Activated CD4-positive, alpha-beta T cell treated with anti-CD3 and anti-CD28 coated beads, Interleukin-10, Interleukin-2, amounts not matched to agents 100 ng/mL and 50 ng/mL, durations not matched to agents 16 hours and 8 hours (primary cell): ENCODE data around the gene ARHGAP26.
"Not testable (repeated sequence)": the region's sequence is repeated elsewhere in the genome, so short reads cannot be mapped to it uniquely, and the experiment has no call there.

Source experiments
- DNase-seq: peaks from one replicate; pipeline ENCODE4 v3.0.0-alpha.2; 2020

ARHGAP26 gene

DNA sequence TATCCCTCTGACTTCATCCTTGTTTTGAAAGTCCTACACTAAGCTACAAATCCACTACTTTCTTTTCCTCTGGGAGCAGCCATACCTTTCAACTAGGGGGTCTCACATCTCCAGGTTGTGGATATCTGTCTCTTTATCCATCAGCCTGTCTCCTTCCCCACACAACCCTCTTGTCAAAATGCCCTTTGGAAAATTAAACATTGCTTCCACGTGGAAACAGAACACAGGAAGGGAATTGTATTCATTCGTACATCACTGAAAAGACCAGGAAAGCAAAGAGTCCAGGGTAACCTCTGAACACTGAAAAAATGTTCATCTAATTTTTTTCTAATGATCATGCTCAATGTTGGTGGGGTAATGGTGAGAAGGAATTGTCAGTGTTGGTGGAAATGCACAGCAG, 429.7 kb downstream of the ARHGAP26 start:
- no peak for DNase-seq

DNA sequence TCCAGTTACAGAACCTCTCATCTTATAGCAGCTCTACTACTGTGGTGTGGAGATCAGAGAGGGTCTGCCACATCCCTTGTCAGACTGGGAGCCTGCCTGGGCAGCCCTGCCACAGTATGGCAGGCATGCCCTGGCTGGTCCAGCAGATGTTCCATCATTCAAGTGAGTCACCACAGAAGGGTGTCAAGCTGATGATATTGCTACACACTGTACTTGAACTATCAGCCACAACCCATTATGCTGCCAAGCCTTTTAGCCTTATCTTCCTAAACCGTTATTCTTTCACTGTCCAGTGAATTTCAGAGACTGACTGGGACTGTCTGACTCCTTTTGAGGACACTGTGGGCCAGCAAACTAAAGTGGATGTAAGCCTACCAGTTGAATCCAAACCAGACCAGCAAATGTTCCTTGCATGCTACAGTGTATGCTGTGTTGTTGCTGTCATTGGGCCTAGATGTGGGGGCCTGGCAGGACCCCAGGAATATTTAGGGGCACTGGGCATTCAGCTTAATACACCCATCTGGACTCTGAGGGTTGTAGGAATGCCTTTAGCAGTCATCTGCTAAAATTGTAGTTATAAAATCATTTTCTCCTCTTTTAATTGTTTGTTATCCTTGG, 430.7 kb downstream of the ARHGAP26 start:
- no peak for DNase-seq

DNA sequence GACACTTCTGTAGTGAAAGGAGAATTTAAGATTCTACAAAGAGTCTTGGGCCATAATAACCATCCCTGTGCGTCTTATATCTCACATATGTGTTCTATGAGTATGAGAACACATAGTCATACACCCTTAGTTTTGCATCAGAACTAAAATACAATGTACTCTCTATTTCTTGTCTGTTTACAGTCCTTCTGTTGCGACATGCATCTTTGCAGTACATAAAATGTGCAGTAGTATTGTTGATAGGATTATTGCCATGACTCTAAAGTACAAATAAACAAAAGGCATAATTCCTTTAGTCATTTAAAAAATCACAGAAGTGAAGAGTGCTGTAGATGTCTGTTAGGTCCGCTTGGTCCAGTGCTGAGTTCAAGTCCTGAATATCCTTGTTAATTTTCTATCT, 431.4 kb downstream of the ARHGAP26 start:
- DNase-seq = no peak

DNA sequence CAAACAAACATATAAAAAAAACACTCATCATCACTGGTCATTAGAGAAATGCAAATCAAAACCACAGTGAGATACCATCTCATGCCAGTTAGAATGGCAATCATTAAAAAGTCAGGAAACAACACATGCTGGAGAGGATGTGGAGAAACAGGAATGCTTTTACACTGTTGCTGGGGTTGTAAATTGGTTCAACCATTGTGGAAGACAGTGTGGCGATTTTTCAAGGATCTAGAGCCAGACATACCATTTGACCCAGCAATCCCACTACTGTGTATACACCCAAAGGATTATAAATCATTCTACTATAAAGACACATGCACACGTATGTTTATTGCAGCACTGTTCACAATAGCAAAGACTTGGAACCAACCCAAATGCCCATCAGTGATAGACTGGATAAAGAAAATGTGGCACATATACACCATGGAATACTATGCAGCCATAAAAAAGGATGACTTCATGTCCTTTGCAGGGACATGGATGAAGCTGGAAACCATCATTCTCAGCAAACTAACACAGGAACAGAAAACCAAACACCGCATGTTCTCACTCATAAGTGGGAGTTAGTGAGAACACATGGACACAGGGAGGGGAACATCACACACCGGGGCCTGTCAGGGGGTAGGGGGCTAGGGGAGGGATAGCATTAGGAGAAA, 433.3 kb downstream of the ARHGAP26 start:
- not testable (repeated sequence) for DNase-seq

DNA sequence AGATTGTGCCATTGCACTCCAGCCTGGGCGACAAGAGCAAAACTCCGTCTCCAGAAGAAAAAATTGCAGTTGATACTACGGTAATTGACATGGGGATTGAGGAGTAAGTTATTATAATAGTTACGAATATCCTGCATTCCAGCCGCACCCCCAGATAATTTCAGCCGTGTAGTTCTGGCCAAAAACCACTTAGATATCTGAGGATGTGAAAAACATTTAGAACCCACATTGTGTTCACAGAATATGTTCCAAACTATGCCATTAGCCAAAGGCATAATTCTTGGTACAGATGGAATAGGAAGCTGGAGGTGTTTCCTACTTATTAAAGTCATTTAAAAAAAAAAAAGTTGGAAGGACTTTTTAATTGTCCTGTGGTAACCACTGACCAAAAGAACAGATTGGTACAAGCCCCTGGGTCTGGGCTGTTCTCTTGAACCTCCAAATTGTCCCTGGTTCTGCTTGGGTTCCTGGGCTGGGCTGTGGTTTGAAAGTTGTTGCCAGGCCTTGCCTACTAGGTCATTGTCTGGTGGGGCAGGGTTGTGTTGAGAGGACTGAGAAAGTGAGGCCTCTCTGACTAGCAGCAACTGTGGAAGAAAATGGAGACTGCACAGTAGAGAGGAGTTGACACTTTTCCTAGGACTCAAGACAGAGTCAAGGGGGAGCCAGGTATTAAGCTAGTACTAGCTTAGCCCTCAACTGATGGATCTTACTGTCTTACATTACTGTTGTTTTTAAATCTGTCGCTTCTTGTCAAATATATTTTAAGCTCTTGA, 434.5 kb downstream of the ARHGAP26 start:
- DNase-seq = no peak

DNA sequence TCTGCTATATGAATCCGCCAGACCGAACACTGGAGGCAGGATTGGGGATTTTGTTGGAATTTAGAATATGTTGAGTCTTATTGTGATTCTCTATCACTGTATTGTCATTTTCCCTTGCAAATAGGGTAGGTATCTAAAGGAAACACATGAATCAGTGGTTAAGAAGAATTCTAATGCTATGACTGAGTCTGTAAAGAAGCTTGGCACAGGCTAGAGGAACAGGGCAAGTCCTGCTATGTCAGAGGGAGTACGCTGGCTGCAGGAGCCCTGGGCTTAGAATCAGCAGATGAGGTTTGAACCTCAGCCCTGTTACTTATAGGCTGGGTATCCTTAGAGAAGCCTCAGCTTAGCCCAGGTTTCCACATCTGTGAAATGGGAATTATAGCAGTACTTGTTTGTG, 435.2 kb downstream of the ARHGAP26 start:
- no peak for DNase-seq

DNA sequence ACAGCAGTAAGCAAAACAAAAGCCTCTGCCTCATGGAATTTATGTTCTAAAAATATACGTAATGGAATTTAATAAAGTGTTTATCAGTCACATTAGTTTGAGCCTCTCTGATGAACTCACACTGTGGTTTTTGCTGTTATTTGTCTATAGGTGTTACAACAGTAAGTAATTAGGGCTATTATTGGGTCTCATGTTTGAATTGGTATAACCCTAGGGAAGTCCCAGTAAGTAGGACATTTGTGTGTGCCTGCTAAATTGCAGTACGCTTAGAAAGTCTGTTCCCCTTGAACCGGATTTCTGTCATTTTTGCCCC, 435.7 kb downstream of the ARHGAP26 start:
- DNase-seq = no peak

DNA sequence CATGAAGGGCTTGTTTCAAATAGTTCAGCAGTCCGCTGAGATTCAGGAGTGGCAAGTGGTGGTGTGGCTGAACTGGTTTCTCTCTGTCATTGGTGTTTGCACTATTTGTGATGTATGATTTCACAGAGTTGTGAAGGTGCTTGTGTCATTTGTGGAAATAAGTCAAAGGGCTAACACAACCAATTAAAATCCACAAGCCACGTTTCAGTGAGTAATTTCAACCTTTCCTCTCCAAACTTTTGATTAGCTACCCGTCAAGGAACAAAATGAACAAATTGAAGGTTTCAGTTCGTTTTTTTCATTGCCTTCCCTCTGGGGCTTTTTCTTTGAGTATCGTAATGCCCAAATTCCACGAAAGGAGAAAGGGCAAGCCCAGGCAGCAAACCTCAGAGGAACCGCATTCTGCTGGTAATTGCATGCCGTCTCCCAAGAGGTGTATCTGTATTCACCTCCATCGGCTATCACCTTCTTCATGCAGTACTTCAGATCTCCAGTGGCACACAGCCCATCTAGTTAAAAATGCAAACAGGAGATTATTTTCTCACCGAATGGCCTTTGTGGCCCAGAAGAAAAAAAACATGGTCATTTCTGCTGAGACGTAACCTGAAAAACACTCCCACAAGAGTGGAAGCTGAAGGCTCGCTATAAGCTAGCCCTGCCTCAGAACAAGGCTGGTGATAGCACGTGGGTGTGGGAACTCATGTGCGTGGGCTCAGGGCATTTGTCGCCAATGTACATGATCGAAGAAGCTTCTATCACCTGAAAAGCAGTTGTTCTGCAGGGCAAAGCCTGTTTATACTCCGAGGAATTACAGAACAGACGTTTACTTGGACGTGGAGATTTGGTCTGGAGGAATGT, 436.2 kb downstream of the ARHGAP26 start:
- peak; percentile 73 for DNase-seq

DNA sequence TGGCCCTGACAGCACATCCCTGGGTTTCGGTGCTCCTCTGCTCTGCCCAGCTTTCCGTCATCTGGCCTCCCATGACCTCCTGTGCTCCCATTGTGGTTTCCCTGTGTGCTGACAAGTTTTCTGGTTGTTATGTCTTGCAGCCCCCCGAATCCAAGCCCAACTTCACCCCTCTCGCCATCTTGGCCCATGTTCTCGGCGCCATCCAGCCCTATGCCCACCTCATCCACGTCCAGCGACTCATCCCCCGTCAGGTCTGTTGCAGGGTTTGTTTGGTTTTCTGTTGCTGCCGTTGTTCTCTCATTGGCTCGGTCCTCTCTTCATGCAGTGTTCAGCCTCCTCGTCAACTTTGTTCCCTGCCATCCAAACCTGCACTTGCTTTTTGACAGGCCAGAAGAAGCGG, 436.9 kb downstream of the ARHGAP26 start:
- no peak for DNase-seq

DNA sequence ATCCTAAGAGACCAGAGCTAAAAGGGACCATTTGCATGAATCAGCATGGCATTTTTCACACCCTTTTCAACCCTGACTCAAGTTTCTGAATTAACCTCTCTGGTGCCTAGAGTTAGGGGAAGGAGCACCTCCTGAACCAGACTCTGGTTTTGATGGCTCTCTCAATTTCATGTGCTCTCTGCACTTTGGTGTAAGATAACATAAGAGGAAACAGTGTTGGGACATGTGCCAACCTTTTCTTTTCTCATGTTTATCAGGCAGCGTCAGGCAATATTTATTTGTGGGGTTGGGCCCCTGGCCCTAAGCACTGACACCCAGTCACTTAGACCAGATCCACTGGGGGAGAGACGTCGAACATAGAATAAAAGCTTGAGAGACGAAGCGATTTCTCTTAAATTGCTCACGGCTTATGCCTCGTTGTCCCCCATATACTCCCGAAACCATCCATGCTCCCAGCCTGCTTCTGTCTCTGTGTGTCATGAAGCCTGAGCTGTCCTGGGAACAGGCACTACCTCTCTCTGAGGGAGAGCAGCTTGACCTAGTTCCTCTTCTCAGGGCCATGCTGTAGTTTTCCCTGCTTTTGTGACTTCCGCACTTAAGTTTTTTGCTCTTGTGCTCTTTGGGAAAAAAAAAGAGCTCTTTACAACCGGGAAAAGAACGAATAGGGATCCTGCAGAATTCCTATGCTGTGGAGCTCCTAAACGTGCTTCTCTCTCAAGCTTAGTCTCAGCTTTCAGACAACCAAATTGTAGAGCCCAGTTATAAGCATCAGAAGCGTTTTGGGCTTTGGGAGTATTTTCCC, 437.6 kb downstream of the ARHGAP26 start:
- peak; percentile 56 for DNase-seq

DNA sequence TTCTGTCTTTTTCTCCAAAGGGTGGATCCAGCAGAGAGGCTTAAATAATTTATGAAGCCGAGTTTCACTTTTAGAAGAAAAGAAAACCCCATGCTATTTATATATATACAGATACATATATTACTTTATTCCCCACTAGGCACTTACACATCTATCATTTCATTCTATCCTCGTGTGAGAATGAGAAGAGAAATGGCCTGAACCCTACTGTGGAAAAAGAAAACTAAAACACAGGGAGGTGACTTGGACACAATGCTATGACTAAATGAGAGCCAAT, 438.1 kb downstream of the ARHGAP26 start:
- DNase-seq = no peak

DNA sequence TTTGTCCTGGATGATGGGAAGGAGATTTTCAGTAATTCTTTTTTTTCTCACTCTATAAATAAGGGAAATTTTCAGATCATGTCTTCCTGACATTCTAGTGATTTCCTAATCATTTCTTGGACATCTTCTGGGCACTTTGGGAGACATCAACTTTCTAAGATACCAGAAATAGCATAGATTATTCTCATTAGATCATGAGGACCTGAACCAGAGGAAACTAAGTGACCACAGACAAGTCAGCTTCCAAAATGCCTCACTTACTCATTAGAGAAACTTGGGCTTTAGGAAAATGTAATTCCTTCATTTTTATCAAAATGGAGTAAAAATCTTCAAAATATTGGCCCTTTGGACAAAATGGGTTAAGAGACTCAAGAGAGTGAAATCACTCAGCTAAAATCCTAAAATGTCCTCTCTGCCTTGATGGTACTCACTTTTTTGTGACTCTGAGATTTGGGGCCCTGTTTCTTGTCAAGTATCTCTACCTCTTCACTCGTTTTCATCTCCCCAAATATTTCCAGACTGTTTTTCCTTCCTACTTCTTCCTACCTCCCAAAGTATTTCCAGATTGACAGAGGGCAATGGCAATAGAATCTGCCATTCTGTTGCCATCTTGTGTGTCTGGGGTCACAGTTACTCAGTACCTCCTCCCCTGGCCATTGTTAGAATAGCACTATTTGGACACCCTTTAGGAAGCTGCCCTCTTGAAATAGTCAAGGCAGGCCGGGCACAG, 438.8 kb downstream of the ARHGAP26 start:
- DNase-seq = no peak

DNA sequence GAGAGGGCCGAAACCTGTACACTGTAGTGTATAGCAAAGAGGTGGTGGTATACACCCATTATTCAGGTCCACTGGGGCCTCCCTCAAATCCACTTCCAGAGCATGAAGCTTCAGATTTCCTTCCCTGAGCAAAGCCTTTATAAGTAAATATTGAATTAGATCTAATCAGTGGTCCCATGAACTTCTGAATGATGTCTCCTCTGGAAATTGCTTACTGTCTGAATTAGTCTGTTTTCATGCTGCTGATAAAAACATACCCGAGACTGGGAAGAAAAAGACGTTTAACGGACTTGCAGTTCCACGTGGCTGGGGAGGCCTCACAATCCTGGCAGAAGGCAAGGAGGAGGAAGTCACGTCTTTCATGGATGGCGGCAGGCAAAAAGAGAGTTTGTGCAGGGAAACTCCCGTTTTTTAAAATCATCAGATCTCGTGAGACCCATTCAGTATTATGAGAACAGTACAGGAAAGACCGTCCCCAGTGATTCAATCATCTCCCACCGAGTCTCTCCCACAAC, 439.8 kb downstream of the ARHGAP26 start:
- DNase-seq = no peak

DNA sequence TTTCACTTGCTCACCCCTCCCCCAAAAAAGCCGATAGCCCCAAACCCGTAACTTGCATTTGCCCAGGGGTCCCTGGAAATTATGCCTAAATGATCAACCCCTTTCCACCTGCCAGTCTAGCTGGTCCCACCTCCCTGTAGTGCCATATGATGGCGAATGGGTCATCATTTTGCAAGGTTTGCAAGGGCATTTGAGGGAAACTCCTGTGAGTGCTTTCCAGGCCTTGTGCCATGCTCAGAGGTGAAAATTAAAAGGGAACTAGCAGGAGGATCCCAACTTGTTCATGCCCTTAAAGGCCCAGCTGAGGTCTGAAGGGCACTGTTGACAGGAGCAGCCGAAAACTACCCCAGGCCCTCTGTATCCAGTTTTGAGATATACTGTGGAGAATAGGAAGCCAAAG, 440.4 kb downstream of the ARHGAP26 start:
- DNase-seq = no peak

DNA sequence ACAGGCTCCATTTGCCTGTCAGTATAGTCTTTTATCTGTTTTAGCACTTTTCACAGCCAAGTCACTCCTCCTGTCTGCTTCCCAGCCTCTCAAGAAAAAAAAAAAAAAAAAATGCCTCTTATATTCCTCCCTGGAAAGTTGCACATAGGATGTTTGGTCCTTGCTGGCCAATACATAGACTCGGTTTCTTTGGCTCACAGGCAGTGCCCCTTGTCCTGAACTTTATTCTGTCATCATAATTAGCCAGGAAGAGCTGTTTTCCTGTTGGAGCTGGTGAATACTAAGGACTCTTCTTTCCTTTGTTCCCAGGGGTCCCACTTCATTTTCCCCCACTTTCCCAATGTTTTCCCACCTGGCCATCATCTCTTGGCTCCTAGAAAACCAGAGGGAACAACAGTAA, 442.1 kb downstream of the ARHGAP26 start:
- DNase-seq = no peak

DNA sequence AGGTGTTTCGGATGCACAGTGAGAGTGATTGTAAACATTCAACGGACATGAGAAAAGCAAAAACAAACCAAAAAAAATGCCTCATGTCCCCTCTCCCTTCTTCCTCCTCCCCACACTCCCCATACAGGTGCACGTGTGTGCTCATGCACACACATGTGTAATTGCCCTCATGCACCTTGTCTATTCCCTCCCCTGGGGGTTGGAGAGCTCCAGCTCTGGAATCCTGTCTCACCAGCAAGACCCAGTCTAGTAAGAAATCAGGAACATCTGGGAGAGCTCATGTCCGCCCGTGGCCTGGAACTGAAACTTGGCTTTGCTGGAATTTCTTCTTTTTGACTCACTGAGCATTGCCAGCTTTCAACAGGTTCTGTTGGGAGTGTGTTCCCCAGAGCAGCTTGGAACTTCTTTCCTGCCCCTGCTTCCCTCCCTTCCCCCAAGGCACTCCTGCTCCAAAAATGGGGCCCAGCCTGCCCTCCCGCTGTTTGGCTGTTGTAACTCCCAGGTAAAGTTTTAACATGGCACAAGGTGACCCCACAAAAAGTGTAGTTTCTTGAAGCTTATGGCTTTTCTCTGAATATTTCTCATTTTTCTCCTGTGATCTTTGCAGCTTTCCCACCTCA, 443.2 kb downstream of the ARHGAP26 start:
- DNase-seq = no peak

DNA sequence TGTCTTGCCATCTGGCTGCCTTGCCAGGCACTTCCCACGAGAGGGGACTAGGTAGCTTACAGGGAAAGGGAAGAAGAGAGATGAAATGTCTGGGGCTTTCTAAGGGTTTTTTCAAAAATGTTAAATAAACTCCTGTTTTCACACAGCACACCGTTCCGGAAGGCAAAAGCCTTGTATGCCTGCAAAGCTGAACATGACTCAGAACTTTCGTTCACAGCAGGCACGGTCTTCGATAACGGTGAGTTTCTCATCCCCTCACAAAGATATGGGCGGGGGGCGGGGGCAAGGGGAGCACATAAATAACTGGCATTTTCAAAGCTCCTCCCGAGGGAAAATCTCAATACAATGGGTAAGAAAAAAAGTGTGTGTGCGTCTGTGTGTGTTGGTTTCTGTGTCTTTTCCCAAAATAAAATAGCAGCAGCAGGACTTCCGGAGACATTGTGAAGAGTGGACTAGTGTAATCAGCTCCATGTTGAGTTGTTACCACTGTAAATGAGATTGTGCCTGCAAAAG, 443.7 kb downstream of the ARHGAP26 start:
- peak; percentile 76 for DNase-seq

DNA sequence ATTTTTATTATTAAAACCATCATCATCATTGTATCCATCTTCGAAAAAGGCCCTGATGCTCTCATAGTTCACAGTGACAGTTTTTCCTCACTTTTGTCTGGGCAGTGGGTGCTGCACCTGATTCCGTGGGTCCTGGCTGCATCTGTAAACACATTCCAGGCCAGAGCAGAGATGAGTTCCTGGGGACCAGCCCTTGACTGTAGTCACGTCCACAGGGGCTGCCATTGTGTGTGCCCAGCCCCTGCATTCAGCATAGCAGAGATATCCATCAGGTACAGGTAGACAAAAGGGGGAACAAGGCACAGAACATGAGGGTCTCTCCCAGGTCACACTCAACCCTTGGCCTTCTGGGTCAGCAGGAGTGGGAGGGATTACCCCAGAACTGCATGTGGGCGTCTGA, 444.3 kb downstream of the ARHGAP26 start:
- DNase-seq = no peak

DNA sequence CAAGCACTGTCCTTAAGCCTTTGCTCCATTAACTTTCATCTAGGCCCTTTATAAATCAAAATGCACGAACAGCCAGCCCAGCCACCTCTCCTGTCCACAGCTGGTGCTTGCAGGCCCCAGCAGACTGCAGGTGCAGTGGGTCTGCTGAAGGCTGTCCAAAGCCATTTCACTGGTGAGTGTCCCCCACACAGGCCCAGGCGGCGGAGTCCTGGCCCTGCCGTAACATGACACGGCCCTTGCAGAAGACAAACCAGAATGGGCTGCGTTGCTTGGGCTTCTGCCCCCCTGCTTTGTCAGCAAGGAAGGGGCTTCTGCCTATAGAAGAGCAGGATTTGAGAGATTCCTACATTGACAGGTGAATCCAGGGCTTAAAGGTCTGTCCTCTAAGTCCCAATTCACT, 444.7 kb downstream of the ARHGAP26 start:
- DNase-seq = no peak

DNA sequence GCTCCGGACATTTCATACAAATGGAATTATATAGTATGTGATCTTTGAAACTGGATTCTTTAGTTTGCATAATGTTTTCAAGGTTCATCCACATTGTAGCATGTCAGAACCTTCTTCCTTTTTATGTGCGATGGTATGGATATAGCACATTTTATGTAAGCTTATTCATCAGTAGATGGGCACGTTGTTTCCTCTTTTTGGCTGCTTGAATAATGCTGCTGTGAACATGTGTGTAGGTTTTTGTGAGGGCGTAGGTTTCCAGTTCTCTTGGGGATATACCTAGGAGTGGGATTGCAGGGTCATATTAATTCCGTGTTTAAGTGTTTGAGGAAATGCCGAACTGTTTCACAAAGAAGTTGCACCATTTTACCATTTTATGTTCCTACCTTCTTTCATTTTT, 445.5 kb downstream of the ARHGAP26 start:
- no peak for DNase-seq

DNA sequence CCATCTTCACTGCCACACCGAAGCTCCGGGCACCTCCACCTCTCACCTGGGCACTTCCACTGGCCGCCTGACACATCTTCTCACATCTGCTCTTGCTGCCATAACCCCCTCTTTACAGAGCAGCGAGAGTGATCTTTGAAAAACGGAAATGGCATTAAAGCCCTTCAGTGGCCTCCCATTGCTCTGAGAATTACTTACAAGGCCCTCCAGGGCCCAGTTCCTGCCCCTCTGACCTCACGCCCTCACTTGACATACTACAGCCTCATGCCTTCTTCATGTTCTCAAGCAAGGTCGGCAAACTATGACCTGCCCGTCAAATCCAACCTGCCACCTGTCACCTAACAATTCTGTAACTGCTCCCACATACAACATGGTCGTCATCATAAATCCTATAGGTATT, 446.0 kb downstream of the ARHGAP26 start:
- no peak for DNase-seq
